ENCODE results near the gene RAD9B. TPM values are rescaled to one million over a fixed set of nuclear protein-coding genes. Genes with fewer than 3 reads are reported as not detected.

The RAD9B gene
- total RNA-seq, 1 donor from 2014 or later, result not detected

DNA sequence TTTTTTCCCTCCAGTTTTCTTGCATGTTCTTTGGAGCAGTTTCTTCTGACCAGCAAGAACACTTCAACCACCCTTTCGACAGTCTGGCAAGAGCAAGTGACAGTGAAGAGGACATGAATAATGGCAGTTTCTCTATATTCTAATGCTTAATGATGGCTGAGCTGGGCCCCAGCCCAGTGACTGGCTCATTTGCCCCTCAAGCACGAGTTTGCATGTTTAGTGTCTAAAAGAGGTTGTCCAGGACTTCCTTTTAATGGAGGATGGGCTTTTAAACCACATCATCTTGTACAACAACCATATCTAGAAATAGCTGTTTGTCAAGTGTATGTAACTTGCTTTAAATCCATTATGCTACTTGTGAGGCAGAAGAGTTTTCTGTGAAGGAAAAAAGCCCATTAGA is 28.4 kb downstream of the RAD9B start:
- TF ChIP-seq, protein P1, sequence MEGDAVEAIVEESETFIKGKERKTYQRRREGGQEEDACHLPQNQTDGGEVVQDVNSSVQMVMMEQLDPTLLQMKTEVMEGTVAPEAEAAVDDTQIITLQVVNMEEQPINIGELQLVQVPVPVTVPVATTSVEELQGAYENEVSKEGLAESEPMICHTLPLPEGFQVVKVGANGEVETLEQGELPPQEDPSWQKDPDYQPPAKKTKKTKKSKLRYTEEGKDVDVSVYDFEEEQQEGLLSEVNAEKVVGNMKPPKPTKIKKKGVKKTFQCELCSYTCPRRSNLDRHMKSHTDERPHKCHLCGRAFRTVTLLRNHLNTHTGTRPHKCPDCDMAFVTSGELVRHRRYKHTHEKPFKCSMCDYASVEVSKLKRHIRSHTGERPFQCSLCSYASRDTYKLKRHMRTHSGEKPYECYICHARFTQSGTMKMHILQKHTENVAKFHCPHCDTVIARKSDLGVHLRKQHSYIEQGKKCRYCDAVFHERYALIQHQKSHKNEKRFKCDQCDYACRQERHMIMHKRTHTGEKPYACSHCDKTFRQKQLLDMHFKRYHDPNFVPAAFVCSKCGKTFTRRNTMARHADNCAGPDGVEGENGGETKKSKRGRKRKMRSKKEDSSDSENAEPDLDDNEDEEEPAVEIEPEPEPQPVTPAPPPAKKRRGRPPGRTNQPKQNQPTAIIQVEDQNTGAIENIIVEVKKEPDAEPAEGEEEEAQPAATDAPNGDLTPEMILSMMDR (IDR thresholded peaks at IDR 0.05), result no peak
- no peak for TF ChIP-seq POLR2A (IDR thresholded peaks at IDR 0.05)
- H3K36me3 ChIP-seq, result peaks cover 0 to 10% of the 10 kb centered on the region in 2 donors
- H3K4me1 ChIP-seq, result peaks cover 32% of the 10 kb centered on the region
- DNase-seq (ENCODE audit: extremely low spot score in 2 of 2), result no peak
- intact Hi-C loops (cut with DNase I), result no loop called here
- no peak overlapping the region for H3K4me3 ChIP-seq
- no peaks in the 10 kb centered on the region for H3K27me3 ChIP-seq
- H3K27ac ChIP-seq, result no peak overlapping the region
- no peaks in the 10 kb centered on the region for H3K9me3 ChIP-seq

DNA sequence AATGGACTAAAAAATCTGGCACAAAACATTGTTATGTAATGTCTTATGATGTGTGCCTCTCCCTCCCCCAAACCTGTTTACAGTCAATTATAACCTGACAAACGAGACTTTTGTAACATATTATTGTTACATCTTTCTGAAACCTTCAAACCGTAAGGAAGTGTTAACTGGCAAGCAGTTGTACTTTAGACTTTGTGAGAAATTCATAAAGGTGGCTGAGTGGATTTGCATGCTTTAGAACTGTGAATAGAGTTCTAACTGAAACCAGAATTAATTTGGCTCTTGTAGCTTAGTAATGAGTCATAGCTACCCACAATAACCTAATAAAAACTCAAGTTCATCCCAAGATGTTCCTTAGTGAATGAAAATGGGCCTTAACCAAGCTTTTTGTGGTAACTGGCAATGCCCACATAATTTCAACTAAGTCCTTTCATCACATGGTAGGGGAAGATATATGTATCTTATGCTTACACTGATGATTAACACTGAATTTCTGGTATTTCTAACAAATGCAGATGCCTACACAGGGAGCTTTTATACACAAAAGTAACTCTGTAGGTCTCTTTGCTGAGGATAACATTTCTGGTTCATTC is 29.7 kb downstream of the RAD9B start:
- no peak overlapping the region for H3K4me3 ChIP-seq
- H3K36me3 ChIP-seq, result peaks cover 0 to 21% of the 10 kb centered on the region in 2 donors
- H3K27me3 ChIP-seq, result no peaks in the 10 kb centered on the region
- peak overlapping the region; percentile 41 for H3K27ac ChIP-seq
- DNase-seq (ENCODE audit: extremely low spot score in 2 of 2), result no peak
- no peaks in the 10 kb centered on the region for H3K9me3 ChIP-seq
- intact Hi-C loops (cut with DNase I), result no loop called here
- peaks cover 42% of the 10 kb centered on the region for H3K4me1 ChIP-seq
- TF ChIP-seq, protein P1 (IDR thresholded peaks at IDR 0.05), result no peak
- TF ChIP-seq POLR2AphosphoS5 (IDR thresholded peaks at IDR 0.05; ENCODE audit: insufficient read depth in 1 of 2, low read depth in 1 of 2), result peak in 1 of 2 donors; percentile 80

DNA sequence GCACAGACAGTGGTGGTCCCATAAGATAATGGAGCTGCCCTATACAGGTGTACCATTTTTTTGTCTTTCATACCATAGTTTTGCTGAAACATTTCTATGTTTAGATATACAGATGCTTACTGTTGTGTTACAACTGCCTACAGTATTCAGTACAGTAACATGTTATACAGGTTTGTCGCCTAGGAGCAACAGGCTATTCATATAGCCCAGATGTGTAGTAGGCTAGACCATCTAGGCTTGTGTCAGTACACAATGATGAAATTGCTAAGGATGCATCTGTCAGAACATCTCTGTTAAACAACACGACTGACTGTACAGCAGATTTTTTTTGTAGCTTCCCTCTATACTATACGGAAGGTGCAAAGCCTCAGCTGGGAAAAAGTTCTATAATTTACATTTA is 30.5 kb downstream of the RAD9B start:
- Histone ChIP-seq H3K9me3 (no peaks in the 10 kb centered on the region), H3K36me3 (peaks cover 0 to 24% of the 10 kb centered on the region in 2 donors), H3K27ac (peak overlapping the region; percentile 41), H3K4me1 (peaks cover 50% of the 10 kb centered on the region), H3K27me3 (no peaks in the 10 kb centered on the region), H3K4me3 (no peak overlapping the region)
- intact Hi-C loops (cut with DNase I), result no loop called here
- no peak for DNase-seq (ENCODE audit: extremely low spot score in 2 of 2)
- no peak for TF ChIP-seq POLR2AphosphoS5 (IDR thresholded peaks at IDR 0.05; ENCODE audit: insufficient read depth in 1 of 2, low read depth in 1 of 2)
- TF ChIP-seq POLR2A (IDR thresholded peaks at IDR 0.05), result no peak
- TF ChIP-seq, protein P1 (IDR thresholded peaks at IDR 0.05), result no peak

DNA sequence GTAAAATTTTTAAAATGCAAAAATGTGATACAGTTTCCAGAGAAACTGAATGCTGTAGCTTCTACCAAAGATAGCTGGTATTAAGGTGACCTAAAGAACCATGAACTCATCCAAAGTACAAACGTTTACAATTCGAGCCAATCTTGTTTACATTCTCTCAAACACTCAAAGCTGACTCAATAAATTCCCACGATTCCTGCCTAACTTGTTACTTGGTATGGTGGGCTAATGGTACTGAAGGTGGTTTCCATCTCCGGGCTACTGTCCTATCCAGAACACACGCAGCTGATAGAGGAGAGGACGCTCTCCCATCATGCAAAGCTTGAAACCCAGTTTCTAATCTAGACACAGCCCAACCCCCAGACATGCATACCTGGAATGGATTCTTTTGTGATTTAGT is 31.5 kb downstream of the RAD9B start:
- TF ChIP-seq POLR2AphosphoS5 (IDR thresholded peaks at IDR 0.05; ENCODE audit: insufficient read depth in 1 of 2, low read depth in 1 of 2), result no peak
- Histone ChIP-seq H3K27ac (no peak overlapping the region), H3K4me3 (no peak overlapping the region), H3K27me3 (no peaks in the 10 kb centered on the region), H3K9me3 (no peaks in the 10 kb centered on the region), H3K36me3 (peaks cover 0 to 24% of the 10 kb centered on the region in 2 donors), H3K4me1 (peaks cover 60% of the 10 kb centered on the region)
- DNase-seq (ENCODE audit: extremely low spot score in 2 of 2), result no peak
- intact Hi-C loops (cut with DNase I), result no loop called here

DNA sequence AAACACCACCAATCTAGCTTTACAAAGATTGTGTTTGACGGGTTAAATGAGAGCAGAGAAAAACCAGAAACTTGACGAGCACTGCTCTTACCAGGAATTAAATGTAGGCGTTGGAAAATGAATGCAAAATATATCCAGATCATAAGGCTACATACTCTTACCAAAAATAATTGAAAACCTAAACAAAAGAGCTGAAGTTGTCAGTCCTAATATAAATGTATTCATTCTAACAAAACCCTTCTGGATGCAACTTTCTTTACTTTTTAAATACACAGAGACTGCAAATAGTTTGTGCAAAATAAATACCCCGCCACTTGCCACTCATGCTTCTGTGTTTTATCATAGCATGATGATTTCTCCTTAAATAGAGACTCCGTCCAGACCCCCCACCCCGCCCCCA is 32.7 kb downstream of the RAD9B start:
- intact Hi-C loops (cut with DNase I), result no loop called here
- peaks cover 0 to 32% of the 10 kb centered on the region in 2 donors for H3K36me3 ChIP-seq
- no peaks in the 10 kb centered on the region for H3K27me3 ChIP-seq
- H3K4me1 ChIP-seq, result peaks cover 60% of the 10 kb centered on the region
- TF ChIP-seq POLR2AphosphoS5 (IDR thresholded peaks at IDR 0.05; ENCODE audit: insufficient read depth in 1 of 2, low read depth in 1 of 2) (no peak), POLR2A (IDR thresholded peaks at IDR 0.05) (no peak)
- TF ChIP-seq, protein P1 (IDR thresholded peaks at IDR 0.05), result no peak
- no peak for DNase-seq (ENCODE audit: extremely low spot score in 2 of 2)
- H3K27ac ChIP-seq, result no peak overlapping the region
- no peaks in the 10 kb centered on the region for H3K9me3 ChIP-seq
- H3K4me3 ChIP-seq, result no peak overlapping the region
